MM.1S (cell line): ENCODE data around the gene HELZ.

Experiments used
- CTCF ChIP-seq: fragments of 300-600 bp; sonication (generic); IDR thresholded peaks from 2 replicates; pipeline ENCODE4 v1.5.1; 2016; ENCODE audit warnings: antibody characterized with exemption, low read length, mixed read lengths
- EZH2 ChIP-seq: fragments of 300-600 bp; sonication (generic); optimal IDR thresholded peaks from 2 replicates; pipeline ENCODE3; 2017; ENCODE audit warnings: low read depth, mild to moderate bottlenecking, antibody characterized with exemption, low read length, mixed read lengths

- TF ChIP-seq CTCF, result no peak
- no peak for TF ChIP-seq EZH2
These were observed 32.1 kb downstream of the HELZ start for GRCh38 chr17:67212714-67213417.
